Embryonic facial prominence (tissue), 1 donor: ENCODE results near the gene RAB3C.
"Not testable (repeated sequence)": the region's sequence is repeated elsewhere in the genome, so short reads cannot be mapped to it uniquely, and the experiment has no call there.

ENCODE experiments used
- DNase-seq: peaks from one replicate; pipeline ENCODE4 v3.0.0-alpha.2; 2016; ENCODE audit errors: extremely low spot score

Gene RAB3C, protein sequence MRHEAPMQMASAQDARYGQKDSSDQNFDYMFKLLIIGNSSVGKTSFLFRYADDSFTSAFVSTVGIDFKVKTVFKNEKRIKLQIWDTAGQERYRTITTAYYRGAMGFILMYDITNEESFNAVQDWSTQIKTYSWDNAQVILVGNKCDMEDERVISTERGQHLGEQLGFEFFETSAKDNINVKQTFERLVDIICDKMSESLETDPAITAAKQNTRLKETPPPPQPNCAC

DNA sequence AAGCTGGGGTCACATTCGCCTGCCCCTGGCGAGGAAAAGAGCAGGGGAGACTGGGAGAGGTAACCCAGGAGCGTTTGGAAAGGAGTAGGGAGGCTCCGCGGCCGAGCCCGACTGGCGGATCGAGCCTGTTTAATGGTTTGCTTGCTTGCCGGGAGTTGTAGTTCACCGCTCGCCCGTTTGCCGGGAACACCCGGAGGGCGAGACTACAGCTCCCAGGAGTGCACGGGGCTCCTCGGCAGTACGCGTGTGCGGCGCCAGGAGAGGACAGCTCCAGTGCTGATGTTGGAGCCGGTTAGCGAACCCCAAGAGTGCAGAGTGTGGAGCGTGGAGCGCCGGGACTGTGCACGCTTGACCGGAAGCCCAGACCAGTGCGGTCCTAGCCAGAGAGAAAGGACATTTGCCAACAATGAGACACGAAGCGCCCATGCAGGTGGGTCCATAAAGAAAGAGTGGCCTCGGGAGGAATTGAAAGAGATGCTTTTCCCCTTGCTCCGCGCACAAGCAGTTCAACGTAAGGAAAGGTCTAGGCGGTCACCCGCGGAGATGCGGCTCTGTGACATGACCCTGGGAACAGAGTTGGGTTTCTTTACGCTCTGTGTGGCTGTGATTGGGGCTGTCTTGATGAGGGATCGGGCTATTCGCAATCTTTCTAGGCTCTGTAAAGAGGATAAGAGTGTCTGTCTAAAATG lies at the start of gene RAB3C:
TSS of gene RAB3C (plus strand) at position 273 of the 689 bp plus-strand sequence. CDS start at position 407, 134 bp downstream.
- DNase-seq = peak; percentile 93

DNA sequence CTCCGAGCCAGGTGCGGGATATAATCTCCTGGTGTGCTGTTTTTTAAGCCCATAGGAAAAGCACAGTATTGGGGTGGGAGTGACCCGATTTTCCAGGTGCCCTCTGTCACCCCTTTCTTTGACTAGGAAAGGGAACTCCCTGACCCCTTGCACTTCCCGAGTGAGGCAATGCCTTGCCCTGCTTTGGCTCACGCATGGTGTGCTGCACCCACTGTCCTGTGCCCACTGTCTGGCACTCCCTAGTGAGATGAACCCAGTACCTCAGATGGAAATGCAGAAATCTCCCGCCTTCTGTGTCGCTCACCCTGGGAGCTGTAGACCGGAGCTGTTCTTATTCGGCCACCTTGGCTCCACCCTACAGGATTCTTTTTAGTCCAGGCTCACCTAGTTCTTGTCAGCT lies 40.9 kb upstream of the RAB3C start:
- DNase-seq = not testable (repeated sequence)

DNA sequence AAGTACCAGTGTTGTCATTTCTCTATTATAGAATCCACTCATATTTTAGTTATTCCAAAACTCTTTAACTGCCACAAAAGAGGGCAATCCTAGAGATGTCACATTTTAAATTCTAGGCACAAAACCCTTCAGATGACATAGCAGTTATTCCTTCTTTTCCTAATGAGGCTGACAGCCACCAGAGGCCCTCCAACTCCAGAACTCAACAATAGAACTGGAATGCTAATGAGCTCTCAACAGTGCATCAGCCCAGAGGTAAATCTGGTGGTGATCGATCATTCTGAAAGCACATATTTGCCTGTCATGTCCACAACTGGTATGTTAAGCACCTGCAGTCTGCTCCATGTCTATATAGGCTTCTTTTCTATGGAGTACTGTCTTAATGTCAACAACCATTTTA lies 40.2 kb upstream of the RAB3C start:
- no peak for DNase-seq

DNA sequence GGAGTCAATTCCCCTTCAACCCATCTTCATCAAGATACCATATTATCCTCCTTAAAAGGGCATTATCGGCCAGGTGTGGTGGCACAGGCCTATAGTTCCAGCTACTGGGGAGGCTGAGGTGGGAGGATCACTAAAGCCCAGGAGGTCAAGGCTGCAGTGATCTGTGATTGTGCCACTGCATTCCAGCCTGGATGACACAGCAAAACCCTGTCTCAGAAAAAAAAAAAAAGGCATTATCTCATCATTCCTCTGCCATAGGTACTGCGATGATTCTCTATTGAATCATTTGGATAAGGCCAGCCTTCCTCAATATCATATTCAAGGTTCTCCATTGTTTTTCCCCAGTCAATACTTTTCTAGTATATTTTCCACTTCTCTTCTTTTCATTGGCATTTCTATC lies 39.2 kb upstream of the RAB3C start:
- no peak for DNase-seq

DNA sequence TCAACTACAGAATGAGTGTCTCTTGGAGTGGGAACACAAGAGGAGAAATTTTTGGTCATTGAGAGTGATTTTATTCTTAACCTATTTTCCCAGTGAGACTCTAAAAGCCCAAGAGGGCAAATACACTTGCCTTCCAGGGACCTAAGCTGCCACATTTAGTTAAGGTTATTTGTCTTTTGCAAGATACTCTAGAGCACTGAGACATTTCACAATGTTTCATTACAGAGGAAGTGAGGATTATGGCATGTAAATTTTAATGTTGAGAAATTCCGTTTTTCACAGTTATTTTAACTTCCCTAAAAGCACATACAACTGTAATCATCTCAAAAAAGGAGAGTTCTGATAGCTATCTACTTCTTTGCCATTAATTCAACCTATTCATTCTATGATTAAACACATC lies 38.7 kb upstream of the RAB3C start:
- no peak for DNase-seq

DNA sequence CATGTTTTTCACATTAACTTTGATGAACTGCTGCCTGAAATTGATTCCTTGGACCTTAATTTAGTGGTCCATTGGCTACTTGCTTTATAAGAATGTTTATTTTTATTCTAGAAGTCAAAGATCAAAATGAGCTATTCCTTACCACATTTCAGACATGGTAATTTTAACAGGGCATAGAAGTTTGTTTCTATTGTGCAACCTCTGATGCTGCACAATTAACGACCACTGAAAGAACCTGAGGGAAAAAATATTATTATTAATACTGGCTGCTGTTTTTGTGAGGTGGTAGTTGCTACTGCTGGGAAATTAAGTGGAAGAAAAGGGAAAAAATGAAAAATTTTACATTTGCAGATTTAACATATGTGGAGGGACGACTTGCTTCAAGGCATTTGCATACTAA lies 37.9 kb upstream of the RAB3C start:
- DNase-seq = no peak

DNA sequence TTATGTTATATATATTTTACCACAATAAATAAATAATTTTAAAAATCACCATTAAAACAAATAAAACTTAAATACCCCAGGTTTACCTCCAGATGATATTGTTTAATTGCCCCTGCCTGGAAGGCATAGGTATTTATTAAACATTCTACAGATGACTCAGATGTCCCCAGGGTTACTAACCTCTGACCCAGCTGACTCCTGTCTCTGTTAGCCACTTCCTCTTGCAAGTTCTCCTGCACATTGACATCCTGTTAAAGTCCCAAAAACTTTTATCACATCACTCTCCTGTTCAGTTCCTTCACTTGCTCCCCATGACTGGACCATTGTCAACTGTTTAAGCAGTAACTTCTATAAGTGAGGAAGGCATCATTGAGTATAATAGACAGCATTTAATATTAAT lies 37.0 kb upstream of the RAB3C start:
- DNase-seq = no peak

DNA sequence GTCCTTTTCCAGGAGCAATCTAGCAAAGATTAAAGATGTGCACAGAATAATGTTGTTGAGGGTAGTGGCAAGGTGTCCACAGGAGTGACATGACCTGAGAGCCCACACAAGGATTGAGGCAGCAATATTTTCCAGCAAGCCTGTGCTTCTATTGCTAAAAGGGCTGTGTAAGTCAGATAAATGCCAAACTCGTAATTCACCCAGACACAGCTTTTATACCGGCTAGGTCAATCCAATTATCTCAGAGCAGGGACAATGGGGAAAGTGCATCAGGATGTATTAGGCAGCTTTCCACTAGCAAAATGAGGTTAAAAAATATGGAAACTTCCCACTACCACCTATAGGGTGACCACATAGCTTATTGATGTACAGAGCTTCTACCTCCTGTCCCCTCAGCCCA lies 34.8 kb upstream of the RAB3C start:
- DNase-seq = no peak

DNA sequence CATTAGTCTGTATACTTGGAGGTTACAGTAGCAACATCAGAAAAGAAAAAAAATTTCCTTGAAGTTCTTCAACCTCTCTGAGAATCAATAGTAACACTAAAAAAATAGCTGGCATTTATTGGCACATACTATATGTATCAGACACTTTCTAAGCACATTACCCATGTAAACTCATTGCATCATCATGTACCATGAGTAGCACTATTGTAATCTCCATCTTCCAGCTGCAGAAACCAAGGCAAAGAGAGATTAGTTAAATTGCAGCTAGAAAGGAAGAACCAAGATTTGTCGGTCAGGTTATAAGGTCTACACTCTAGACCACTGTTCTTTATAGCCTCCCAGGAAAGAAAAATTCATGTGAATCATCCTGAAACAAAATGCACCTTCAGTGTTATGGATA lies 31.4 kb upstream of the RAB3C start:
- DNase-seq = no peak

DNA sequence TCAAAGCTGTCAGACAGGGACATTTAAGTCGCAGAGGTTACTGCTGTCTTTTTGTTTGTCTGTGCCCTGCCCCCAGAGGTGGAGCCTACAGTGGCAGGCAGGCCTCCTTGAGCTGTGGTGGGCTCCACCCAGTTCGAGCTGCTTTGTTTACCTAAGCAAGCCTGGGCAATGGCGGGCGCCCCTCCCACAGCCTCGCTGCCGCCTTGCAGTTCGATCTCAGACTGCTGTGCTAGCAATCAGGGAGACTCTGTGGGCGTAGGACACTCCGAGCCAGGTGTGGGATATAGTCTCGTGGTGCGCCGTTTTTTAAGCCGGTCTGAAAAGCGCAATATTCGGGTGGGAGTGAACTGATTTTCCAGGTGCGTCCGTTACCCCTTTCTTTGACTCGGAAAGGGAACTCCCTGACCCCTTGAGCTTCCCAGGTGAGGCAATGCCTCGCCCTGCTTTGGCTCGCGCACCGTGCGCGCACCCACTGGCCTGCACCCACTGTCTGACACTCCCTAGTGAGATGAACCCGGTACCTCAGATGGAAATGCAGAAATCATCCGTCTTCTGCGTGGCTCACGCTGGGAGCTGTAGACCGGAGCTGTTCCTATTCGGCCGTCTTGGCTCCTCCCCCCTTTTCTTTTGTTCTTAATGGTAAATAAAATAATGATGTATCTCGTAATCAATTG lies 25.1 kb upstream of the RAB3C start:
- not testable (repeated sequence) for DNase-seq

DNA sequence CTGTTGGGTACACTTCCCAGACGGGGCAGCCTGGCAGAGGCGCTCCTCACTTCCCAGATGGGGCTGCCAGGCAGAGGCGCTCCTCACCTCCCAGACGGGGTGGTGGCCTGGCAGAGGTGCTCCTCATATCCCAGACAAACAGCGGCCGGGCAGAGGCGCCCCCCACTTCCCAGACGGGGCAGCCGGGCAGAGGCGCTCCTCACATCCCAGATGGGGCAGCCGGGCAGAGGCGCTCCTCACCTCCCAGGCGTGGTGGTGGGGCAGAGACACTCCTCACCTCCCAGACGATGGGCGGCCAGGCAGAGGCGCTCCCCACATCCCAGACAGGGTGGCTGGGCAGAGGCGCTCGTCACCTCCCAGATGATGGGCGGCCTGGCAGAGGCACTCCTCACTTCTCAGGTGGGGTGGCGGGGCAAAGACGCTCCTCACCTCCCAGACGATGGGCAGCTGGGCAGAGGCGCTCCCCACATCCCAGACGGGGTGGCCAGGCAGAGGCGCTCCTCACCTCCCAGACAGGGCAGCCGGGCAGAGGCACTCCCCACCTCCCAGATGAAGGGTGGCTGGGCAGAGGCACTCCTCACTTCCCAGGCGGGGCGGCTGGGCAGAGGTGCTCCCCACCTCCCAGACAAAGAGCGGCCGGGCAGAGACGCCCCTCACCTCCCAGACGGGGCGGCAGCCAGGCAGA lies 19.7 kb upstream of the RAB3C start:
- not testable (repeated sequence) for DNase-seq

DNA sequence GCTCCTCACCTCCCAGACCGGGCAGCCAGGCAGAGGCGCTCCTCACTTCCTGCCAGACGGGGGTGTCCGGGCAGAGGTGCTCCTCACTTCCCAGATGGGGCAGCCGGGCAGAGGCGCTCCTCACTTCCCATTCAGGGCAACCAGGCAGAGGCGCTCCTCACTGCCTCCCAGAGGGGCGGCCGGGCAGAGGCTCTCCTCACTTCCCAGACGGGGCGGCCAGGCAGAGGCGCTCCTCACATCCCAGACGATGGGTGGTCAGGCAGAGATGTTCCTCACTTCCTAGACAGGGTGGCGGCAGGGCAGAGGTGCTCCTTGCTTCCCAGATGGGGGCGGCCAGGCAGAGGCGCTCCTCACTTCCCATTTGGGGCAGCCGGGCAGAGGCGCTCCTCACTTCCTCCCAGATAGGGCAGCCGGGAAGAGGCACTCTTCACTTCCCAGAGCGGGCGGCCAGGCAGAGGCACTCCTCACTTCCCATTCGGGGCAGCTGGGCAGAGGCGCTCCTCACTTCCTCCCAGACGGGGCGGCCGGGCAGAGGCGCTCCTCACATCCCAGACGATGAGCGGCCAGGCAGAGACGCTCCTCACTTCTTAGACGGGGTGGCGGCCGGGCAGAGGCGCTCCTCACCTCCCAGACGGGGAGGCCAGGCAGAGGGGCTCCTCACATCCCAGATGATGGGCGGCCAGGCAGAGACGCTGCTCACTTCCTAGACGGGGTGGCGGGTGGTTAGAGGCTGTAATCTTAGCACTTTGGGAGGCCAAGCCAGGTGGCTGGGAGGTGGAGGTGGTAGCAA lies 18.6 kb upstream of the RAB3C start:
- not testable (repeated sequence) for DNase-seq

DNA sequence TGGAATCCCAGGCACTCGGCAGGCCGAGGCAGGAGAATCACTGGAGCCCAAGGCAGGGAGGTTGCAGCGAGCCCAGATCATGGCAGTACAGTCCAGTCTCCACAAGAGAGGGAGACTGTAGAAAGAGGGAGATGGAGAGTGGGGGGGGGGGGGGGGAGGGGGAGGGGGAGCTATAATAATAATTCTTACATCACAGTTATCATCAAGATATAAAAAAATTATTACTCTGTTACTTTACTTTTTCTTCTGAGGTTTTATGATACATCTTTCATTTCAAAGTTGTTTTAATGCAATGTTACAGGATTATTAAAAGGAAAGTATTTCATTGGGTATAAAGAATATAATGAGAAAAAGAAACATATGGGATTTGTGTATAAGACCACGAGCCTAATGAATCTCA lies 17.8 kb upstream of the RAB3C start:
- no peak for DNase-seq

DNA sequence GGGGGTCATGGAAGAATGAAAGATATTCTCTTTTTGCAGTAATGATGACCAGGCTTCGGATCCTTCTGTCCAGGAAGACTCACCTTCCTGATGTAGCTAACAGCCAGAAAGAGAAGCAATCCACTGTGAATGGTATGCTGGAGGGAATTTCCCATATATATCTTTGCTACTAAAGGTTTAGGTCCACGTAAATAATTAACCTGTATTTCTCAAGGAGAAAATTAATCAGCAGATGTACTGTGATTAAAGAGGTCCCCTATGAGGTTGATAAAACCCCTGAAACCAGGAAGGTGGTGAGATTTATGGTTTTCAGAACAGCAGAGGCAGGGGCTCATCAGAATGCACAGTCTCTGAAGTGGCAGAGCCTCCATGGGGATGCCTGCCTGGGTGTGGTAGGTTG lies 11.4 kb upstream of the RAB3C start:
- DNase-seq = no peak

DNA sequence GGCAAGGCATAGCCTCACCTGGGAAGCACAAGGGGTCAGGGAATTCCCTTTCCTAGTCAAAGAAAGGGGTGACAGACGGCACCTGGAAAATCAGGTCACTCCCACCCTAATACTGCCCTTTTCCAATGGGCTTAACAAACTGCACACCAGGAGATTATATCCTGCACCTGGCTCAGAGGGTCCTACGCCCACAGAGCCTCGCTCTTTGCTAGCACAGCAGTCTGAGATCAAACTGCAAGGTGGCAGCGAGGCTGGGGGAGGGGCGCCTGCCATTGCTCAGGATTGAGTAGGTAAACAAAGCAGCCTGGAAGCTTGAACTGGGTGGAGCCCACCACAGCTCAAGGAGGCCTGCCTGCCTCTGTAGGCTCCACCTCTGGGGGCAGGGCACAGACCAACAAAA lies 9.9 kb upstream of the RAB3C start:
- DNase-seq = not testable (repeated sequence)

DNA sequence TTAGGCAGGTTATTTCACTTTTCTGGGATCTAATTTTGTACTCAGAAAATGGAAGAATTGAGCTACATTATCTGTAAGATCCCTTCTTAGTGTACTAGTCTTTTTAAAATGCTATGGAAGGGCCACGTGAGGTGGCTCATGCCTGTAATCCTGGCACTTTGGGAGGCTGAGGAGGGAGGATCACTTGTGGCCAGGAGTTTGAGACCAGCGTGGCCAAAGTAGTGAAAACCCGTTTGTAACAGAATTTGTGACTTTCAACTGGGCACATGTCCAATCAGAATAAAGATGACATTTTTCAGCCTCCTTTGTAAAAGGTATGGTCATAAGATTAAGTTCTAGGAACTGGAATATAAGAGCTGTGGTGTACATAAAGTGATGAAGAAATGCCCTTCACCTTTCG lies 3.1 kb upstream of the RAB3C start:
- DNase-seq = no peak

DNA sequence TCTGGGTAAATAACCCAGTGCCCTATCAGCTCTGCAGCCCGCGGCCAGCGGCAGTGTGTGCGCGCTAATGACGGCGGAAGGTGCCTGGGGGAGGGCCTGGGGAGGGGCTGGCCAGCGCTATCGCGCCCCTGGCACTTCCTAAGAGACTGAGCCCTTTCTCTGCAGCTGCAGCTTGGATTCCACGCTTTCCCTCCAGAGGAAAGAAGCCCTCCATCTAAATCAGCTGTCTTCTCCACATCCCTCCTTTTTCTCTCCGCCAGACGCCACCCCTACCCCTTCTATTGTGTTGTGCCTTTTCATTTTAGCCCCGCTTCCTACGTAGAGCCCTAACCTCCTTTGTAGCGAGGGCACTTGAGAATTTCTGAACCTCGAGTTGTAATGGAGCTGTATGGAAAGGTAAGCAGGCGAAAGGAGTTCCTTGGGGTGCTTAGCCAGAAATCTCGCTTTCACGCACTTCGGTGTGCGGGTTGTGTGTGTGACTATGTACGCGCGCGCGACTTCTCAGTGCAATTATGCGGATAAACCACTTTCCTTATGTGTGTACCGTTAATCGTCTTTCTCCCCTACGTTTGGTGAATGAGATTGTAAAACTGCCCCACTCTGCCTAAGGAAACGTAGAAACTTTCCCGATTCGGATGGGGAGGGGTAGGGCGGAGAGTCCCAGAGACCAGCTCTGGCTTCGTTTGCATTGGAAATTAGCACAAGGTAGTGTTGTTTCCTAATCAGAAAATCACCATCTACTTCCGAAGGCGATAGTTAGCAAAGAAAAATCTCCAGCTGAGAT lies 664 bp upstream of the RAB3C start:
- DNase-seq = no peak

DNA sequence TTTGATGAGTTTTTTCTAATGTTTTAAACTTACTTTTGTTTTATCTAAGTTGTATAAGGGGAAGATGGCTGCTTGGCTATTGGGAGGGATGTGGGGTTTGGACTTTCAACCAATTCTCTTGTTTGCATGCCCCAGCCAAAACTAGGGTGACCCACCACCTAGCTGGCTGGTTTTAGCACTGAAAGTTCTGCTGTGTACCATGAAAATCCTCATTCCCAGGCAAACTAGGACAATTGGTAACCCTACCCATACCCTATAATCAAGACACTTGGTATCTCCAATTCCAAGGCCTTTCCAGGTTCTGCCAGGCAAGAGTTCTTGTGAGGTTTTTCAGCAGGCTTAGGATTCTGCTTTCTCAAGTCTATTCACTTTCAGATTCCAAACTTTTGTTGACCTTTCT lies 13.1 kb downstream of the RAB3C start:
- DNase-seq = no peak

DNA sequence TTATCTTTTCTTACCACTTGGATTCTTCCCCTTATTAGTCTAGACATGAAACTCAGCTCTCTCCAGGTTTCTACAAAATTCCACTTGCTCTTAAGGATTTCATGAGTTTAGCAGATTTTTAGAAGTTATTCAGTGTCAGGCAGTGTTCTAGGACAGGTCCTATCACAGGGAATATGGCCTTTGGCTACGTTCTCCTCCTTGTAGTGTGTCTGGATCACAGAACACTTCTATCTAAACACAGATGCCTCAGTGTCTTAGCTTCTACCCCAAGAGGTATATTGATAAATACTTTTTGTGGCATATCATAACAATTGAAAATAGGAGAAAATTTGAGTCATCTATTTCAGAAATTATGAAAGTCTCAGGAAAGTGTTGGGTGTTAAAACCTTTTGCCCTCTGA lies 15.6 kb downstream of the RAB3C start:
- DNase-seq = no peak

DNA sequence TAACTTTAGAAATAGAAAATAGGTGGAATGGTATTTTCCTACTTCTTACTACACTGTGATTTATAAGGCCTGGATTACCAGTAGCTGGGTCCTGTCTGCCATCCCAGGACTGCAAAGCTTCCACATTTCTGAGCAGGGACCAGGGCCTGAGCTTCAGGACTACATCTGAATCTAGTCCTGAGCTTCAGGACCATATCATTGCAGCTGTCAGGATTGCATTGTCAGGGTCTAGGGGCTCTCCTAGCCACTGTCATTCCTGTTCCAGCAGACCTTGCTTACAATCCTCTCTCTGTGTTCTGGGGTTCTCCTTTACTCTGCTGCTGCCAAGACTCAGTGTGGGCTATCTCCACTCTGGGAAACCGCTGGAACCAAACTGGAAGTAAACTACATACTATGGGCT lies 16.3 kb downstream of the RAB3C start:
- no peak for DNase-seq

DNA sequence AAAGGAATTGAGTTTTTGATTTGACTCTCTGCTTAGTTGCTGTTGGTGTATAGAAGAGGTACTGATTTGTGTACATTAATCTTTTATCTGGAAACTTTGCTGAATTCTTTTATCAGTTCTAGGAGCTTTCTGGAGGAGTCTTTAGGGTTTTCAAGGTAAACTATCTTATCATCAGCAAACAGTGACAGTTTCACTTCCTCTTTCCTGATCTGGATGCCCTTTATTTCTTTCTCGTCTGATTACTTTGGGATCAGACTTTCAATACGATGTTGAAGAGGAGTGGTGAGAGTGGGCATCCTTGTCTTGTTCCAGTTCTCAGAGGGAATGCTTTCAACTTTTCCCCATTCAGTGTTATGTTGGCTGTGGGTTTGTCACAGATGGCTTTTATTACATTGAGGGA lies 17.7 kb downstream of the RAB3C start:
- not testable (repeated sequence) for DNase-seq
